Activated CD8-positive, alpha-beta T cell treated with anti-CD3 and anti-CD28 coated beads for 36 hours (primary cell): ENCODE measurements around the gene PPARG. TPM values are rescaled to one million over a fixed set of nuclear protein-coding genes. Genes with fewer than 3 reads are reported as not detected.
A peak's percentile ranks its signal among the peaks of the same experiment; 100 is the strongest.

ENCODE experiments used
- ATAC-seq: fragments of 200-7000 bp; cut with Tn5 transposase; one replicate; pipeline ENCODE4 v1.10.0; 2021; ENCODE audit warnings: mild to moderate bottlenecking, moderate library complexity
- CTCF ChIA-PET: fragments of 350-600 bp; sonication (Branson Sonifier 250); formaldehyde crosslinking; loops from one replicate; lab custom pipeline; 2021; ENCODE audit warnings: antibody characterized with exemption; lab: Charles Lee
- POLR2A ChIA-PET: fragments of 350-600 bp; sonication (Branson Sonifier 250); formaldehyde crosslinking; loops from one replicate; lab custom pipeline; 2021; ENCODE audit warnings: antibody characterized with exemption; lab: Charles Lee
- DNase-seq: peaks from one replicate; pipeline ENCODE4 v3.0.0-alpha.2; 2020
- H3K27ac Mint-ChIP-seq: one replicate; pipeline ENCODE4 v1.8.0; 2021; ENCODE audit warnings: mild to moderate bottlenecking, mixed read lengths
- H3K27me3 Mint-ChIP-seq: one replicate; pipeline ENCODE4 v1.8.0; 2021; ENCODE audit warnings: mixed read lengths
- H3K36me3 Mint-ChIP-seq: one replicate; pipeline ENCODE4 v1.8.0; 2021; ENCODE audit warnings: low read depth, mixed read lengths
- H3K4me1 Mint-ChIP-seq: one replicate; pipeline ENCODE4 v1.8.0; 2021; ENCODE audit warnings: low read depth, mixed read lengths
- H3K4me3 Mint-ChIP-seq: one replicate; pipeline ENCODE4 v1.8.0; 2021; ENCODE audit warnings: mild to moderate bottlenecking, moderate library complexity, mixed read lengths
- H3K9me3 Mint-ChIP-seq: one replicate; pipeline ENCODE4 v1.8.0; 2021; ENCODE audit warnings: mixed read lengths
- CTCF ChIP-seq: fragments of 200-600 bp; IDR thresholded peaks from one replicate; pipeline ENCODE4 v1.8.0; 2022; ENCODE audit warnings: antibody characterized with exemption, mild to moderate bottlenecking
- intact Hi-C: fragments of 100-400 bp; cut with micrococcal nuclease; formaldehyde crosslinking; loops from one replicate; pipeline ENCODE4 v1.10.0; 2022
- total RNA-seq, 2 experiments: library from RNA; stranded (reverse); gene quantifications; one replicate each; pipeline ENCODE4 v1.2.3, GENCODE V29; 2021

The PPARG gene
- total RNA-seq, 2 experiments from 2014 or later = 0.41 to 0.63 TPM

DNA sequence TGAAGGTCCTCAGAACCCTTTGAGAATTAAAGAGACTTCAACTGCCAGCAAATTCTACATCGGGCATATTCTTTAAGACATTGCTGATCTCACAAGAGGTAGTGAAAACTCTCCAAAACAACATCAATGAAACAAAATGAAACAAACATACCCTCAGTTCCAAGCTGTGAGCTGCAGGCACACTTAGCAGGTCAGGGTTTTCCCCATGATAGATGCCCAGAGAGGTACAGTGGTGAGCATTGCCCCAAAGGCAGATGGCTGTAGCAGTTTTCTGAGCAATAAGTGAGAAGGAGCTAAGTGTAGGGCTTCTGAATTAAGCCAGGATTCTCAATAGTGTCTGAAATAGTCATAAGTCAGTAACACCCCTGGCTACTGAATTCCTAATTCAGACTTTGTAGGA, 99.3 kb downstream of the PPARG start:
- POLR2A ChIA-PET = no interaction called here
- Mint-ChIP-seq H3K4me3 (no peak overlapping the region), H3K27me3 (peaks cover 25% of the 10 kb centered on the region), H3K27ac (no peak overlapping the region), H3K9me3 (no peaks in the 10 kb centered on the region), H3K4me1 (peaks cover 9% of the 10 kb centered on the region), H3K36me3 (no peaks in the 10 kb centered on the region)
- intact Hi-C loops = no loop called here
- TF ChIP-seq CTCF = no peak
- ATAC-seq (peak; percentile 30), DNase-seq (no peak)
- CTCF ChIA-PET = no interaction called here

DNA sequence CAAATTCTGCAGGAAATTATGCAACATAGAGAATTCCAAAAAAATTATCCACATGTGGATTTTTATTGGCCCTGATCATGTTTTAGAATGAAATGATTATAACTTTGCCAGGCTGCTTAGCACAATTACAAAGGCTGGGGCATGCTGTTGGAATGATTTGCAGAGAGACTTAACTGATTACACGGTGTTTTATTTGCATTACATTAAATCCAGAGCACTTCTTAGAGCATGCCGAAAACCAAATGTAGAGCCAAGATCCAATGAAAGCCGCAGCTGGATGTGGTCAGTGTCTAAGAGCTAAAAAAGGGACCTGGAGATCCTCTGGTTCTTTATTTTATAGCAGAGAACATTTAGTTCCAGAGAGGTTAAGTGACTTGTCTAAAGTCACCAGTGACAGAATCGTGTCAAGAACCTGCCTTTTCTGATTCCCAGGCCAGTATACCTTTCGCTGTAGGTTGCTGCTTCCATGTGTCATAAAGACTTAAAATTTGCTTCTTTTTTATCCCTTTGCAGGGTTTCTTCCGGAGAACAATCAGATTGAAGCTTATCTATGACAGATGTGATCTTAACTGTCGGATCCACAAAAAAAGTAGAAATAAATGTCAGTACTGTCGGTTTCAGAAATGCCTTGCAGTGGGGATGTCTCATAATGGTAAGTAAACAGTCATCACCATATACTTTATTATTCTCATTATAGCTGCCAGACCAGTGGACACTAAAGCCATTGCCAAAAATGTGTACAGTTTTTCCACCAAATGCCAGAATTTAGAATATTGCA, 103.4 kb downstream of the PPARG start:
- H3K9me3 Mint-ChIP-seq = no peaks in the 10 kb centered on the region
- H3K27me3 Mint-ChIP-seq = peaks cover 18% of the 10 kb centered on the region
- intact Hi-C loops = no loop called here

GRCh38 chr3:12393894-12394293, 105.0 kb downstream of the PPARG start:
- POLR2A ChIA-PET = no interaction called here
- no peak for TF ChIP-seq CTCF
- Mint-ChIP-seq H3K9me3 (no peaks in the 10 kb centered on the region), H3K27ac (no peak overlapping the region), H3K36me3 (no peaks in the 10 kb centered on the region), H3K27me3 (peaks cover 29% of the 10 kb centered on the region), H3K4me1 (peaks cover 15% of the 10 kb centered on the region), H3K4me3 (no peak overlapping the region)
- ATAC-seq = no peak
- CTCF ChIA-PET = no interaction called here
- intact Hi-C loops = no loop called here
- no peak for DNase-seq

More for the DNA sequence above, 103.4 kb downstream of the PPARG start:
- ChIA-PET POLR2A (no interaction called here), CTCF (no interaction called here)
- no peak for TF ChIP-seq CTCF
- no peak for ATAC-seq
- DNase-seq = no peak
- Mint-ChIP-seq H3K27ac (no peak overlapping the region), H3K4me3 (no peak overlapping the region), H3K36me3 (no peaks in the 10 kb centered on the region), H3K4me1 (peaks cover 15% of the 10 kb centered on the region)

GRCh38 chr3:12394569-12395271, 105.8 kb downstream of the PPARG start:
- Mint-ChIP-seq H3K27me3 (peaks cover 25% of the 10 kb centered on the region), H3K4me1 (peaks cover 15% of the 10 kb centered on the region), H3K4me3 (no peak overlapping the region), H3K27ac (no peak overlapping the region), H3K36me3 (no peaks in the 10 kb centered on the region), H3K9me3 (no peaks in the 10 kb centered on the region)
- ChIA-PET POLR2A (interaction anchor here (0.6 to 0.7 kb wide), 2 partner anchors 9 to 67 kb away, joined by 3 to 4 read pairs; no protein-coding TSS in a partner anchor), CTCF (interaction anchor here (0.7 to 1.1 kb wide), 2 partner anchors 46 to 447 kb away, joined by 3 read pairs; no protein-coding TSS in a partner anchor)
- no peak for DNase-seq
- intact Hi-C loops = no loop called here
- no peak for TF ChIP-seq CTCF
- ATAC-seq = no peak
